Stimulated activated CD4-positive, alpha-beta T cell treated with anti-CD3 and anti-CD28 coated beads, Interleukin-12 subunit alpha, Interleukin-12 subunit beta, amount 100 ng/mL, for 48 hours (primary cell): ENCODE measurements around the gene ZSCAN25.
"Not testable (repeated sequence)": the region's sequence is repeated elsewhere in the genome, so short reads cannot be mapped to it uniquely, and the experiment has no call there.

Source experiments
- DNase-seq, 3 donors: peaks; one replicate each; pipeline ENCODE4 v3.0.0-alpha.2; 2020; ENCODE audit warnings: low read depth in 2 of 3, low spot score in 1 of 3

ZSCAN25 gene

GRCh38 chr7:99617192-99617781 lies 541 bp downstream of the ZSCAN25 start:
- DNase-seq: no peak

GRCh38 chr7:99618726-99619125 lies 2.0 kb downstream of the ZSCAN25 start:
- DNase-seq: no peak

- DNase-seq: no peak
These were observed 2.9 kb downstream of the ZSCAN25 start for GRCh38 chr7:99619571-99620130.

- DNase-seq: no peak
These were observed 4.5 kb downstream of the ZSCAN25 start for GRCh38 chr7:99621271-99621670.

GRCh38 chr7:99622596-99622995 lies 5.8 kb downstream of the ZSCAN25 start:
- DNase-seq: no peak

GRCh38 chr7:99623091-99623693 lies 6.4 kb downstream of the ZSCAN25 start:
- peak in 1 of 3 donors; percentile 17 for DNase-seq

- DNase-seq: peak; percentile 31 to 41 (median 40)
These were observed 7.1 kb downstream of the ZSCAN25 start for GRCh38 chr7:99623702-99624447.

- DNase-seq: peak; percentile 51 to 63 (median 51)
These were observed 7.7 kb downstream of the ZSCAN25 start for GRCh38 chr7:99624484-99624883.

GRCh38 chr7:99625321-99625720 lies 8.6 kb downstream of the ZSCAN25 start:
- DNase-seq: no peak

- DNase-seq: no peak
These were observed 9.2 kb downstream of the ZSCAN25 start for GRCh38 chr7:99625961-99626360.

GRCh38 chr7:99626661-99627060 lies 9.9 kb downstream of the ZSCAN25 start:
- DNase-seq: no peak

- no peak for DNase-seq
These were observed 10.8 kb downstream of the ZSCAN25 start for GRCh38 chr7:99627513-99627912.

- DNase-seq: no peak
These were observed 12.0 kb downstream of the ZSCAN25 start for GRCh38 chr7:99628471-99629465.

- DNase-seq: no peak
These were observed 12.9 kb downstream of the ZSCAN25 start for GRCh38 chr7:99629643-99630042.

- no peak for DNase-seq
These were observed 14.8 kb downstream of the ZSCAN25 start for GRCh38 chr7:99631295-99632109.

GRCh38 chr7:99637414-99637813 lies 20.7 kb downstream of the ZSCAN25 start:
- not testable (repeated sequence) for DNase-seq

- DNase-seq: no peak
These were observed 22.0 kb downstream of the ZSCAN25 start for GRCh38 chr7:99638731-99639130.

GRCh38 chr7:99639267-99639666 lies 22.5 kb downstream of the ZSCAN25 start:
- no peak for DNase-seq

GRCh38 chr7:99642027-99642426 lies 25.3 kb downstream of the ZSCAN25 start:
- no peak for DNase-seq

- DNase-seq: no peak
These were observed 26.7 kb downstream of the ZSCAN25 start for GRCh38 chr7:99643464-99643863.
